NCI-H2029 (cell line): ENCODE measurements around the gene DUSP23.

ENCODE experiments used
- DNase-seq: peaks from one replicate; lab custom pipeline; 2025; lab: John Stamatoyannopoulos, UW

Gene DUSP23

DNA sequence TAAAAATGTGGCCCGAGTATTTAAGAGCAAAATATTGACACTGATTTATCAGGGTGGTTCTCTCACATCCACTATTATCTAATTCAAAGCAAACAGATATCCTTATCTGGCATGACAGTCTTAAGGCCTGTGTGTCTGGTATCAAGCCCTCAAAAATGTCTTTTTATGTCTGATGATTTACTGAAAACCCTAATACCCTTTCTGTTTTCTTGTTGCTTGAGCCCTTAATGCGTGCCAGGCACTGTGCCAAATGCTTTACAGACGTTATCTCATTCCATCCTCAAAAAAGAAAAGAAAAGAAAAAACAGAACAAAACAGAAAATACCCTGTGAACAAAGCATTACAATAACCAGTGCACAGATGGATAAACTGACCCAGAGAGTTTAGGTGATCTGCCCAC is 5.7 kb downstream of the DUSP23 start:
- no peak for DNase-seq

DNA sequence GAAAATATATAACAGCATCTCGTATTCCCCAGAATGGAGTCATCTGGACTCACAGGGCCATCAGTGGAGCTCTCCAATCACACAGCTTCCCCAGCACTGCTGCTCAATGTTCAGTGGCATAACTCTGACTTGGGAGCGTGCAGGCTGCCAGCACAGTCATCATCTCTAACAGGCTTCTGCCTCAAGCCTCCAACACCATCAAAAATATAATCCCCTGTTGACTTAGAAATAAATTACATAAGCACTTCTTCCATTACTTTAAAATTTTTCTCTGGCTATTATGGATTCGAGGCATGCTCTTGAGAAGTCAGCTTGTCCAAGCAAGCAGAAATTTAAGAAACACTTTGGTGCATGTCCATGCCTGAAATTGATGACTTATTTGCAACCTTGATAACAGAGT is 6.2 kb downstream of the DUSP23 start:
- DNase-seq, result no peak

DNA sequence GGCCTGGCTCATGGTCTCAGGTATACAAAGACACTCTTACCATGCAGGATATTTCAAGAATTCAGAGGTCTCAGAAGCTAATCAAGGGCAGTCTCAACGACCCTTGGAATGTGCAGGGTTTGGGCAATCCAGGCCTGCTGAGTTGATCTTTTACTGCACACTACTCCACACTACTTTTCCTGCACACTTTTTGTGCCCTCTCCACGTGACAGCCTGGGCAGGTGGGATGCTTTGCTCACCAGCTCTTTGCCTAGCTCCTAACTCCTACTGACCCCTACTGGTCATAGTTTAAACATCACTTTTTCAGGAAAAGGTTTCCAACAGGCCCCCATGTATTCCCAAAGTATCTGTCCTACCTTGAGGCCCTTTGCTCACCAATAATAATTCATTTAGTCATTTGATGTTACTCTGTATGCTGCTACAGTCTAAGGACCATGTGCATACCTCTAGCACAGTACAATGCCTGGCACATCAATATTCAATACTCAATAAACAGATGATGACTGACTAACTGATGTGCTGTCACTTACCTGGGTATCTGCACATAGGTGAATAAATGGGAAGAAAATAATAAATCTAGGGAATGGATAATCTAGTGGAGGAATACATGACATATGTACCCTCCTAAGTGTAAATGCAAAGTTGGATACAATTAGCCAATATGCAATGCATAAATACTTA is 9.6 kb downstream of the DUSP23 start:
- no peak for DNase-seq

DNA sequence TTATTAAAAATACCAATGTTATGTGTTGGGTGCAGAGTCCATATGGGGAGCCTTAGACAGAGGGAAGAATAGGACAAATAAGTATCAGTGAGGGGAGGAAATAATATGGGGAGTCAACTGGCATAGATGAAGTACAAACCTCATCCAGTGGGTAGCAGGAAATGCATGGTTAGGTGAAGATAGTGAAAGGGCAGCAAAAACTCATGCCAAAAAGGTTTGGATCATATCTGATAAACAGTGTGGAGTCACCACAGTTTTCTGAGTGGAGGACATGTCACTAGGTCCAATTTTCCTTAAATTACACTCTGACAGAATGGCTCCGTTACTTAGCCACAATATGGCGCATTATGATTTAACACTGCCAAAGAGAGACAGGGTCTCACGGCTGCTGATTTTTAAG is 10.3 kb downstream of the DUSP23 start:
- DNase-seq, result no peak

DNA sequence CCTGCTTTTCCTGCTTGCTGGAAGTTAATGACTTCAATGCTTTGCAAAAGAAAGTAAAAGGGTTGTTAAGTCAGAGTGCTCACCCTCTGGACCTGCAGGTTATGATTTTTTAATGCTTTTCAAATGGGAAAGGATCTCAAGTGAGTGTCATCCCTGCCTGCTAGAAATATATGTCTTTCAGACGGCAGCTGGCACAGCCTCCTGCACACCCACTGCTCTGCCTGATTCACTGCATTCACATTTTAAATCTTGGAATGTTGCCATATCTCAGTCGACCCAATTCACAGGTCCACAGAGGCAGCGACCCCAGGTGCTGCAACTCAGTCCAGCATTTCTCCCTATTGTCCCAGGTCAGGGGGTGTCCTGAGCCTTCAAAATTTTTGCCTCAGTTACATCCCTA is 10.7 kb downstream of the DUSP23 start:
- DNase-seq, result no peak

DNA sequence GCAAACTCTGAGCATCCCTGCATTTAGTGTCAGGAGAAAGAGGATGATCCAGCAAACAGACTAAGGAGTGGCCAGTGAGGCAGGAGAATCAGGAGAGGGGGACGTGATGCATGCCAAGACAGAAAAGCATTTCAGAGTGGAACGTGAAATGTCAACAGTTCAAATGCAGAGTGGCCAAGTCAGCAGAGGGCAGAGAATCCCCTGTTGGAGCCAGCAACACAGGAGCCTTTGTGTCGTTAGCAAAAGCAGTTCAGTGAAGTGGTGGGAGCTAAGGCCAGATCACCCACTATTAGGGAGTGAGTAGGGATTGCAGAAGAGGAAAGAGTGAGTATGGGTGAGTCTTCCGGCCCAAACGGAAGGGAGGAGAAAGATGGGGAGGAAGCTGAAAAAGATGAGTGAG is 14.8 kb downstream of the DUSP23 start:
- DNase-seq, result no peak

DNA sequence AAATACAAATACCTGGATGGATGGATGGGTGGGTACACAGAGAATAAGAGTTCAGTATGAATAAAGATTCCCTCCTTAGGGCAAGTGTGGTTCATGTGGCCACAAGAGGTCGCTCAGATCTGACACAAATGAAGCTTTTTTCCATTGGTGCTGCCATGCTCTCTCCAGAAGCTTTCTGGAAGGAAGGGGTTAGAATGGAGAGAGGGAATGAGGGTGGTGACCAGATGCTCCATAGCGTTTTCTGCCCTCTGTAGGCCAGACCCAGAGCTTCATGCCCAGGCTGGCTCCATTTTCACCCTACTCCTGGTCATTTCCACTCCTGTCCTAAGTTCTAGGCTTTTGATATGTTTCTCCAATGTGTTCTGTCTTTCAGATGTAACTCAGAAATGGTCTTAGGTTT is 18.1 kb downstream of the DUSP23 start:
- DNase-seq, result peak; percentile 83

DNA sequence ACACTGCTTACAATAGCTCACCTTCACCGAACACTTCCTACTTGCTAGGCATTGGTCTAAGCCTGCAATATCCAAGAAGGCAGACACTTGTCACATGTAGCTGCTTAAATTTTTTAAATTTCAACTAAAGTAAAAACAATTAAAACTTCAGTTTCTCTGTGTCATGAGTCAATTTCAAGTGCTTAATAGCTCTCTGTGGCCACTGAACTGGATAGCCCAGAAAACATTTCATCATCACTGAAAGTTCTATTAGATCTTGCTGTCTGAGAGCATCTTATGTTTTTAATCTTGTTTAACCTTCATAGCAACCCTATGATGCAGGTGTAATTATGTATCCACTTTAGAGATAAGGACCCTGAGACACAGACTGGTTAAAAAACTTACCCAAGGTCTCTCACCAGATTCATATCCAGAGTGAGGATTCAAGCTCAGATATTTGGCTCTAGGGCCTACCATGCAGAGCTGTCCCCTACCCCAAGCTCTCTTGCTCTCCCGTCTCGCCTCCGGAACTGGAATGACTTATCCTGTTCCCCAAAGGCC is 18.8 kb downstream of the DUSP23 start:
- no peak for DNase-seq

DNA sequence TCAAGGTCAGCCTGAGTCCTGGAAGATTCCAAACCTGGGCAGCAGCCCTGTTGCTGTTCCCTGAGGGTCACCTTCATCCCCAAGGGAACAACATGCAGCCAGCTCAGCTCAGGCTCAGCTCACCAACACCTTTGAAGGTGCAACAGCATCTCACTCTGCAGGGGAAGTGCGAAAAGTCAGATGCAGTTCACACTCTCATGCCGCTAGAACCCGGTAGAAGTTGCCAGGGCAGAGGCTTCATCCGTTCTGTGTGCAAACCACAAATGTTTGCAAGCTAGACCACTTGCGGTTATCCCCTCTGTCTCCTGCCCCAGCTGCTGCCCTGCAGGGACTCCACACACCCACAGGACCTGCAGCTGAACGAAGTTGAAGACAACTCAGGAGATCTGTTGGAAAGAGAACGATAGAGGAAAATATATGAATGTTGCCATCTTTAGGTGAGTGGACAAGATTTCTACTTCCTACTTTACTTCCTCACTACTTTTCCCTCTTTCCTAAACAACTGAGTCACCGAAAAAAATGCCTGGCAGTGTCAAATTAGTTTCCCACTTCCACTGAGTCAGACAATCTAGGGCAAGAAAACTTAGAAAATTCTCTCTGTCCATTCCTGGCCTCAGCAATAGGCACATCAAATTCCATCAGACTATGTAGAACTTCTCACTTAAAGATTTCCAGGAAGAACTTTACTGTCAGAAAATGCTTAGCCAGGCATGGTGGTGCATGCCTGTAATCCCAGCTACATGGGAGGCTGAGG is 19.6 kb downstream of the DUSP23 start:
- no peak for DNase-seq

DNA sequence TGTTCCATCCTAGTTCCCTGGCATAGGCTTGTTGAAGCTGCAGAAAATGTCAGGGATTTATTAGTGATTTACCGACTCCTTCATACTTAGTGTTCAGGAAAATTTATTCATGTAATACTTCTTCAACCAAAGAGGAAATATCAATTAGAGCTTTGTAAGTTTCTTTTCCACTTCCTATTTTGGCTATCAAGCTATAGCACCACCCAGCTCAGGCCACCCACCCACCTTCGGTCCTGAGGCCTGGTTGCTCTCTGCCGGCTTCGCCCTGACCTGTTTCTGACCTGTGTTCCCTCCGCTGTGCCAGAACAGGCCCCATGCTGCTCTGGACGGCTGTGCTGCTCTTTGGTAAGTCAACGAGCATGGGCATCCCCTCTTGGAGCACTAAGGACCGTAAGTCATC is 21.3 kb downstream of the DUSP23 start, which contains the start of gene FCRL6:
FCRL6 (plus strand) TSS at position 250 of the 400 bp plus-strand sequence; CDS start at position 315, 65 bp downstream.
- DNase-seq, result no peak

DNA sequence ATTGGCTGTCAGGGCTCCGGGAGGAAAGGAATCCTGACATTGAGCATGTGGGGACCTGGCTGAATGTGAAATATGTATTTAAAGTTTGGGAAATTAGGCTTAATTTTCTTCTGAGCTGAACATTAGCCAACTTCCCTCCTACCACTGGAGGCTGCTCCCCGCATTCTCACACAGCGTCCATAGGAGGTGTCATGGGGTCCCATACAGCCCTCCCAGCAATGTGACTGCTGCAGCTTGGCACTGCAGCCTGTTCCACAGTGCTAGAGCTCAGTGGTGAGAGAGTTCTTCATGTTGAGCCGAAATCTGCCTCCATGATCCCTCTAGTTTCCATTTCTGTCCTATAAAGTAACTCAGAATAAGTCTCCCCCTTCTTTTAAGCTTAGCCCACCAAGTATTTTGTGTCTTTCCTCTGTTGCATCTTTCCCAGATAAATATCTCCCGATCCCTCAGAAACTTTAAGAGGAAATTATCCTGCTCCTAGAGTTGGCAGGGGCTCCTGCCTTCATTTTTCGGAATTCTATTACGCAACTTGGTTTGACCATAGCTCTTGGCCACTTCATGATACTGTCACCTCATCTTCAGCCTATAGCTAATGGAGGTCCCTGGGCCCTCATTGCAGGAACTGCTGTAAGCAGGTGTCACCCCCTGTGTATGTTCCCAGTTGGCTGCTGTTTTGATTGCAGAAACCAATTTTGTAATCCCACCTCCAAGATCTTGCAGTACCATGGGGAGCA is 23.4 kb downstream of the DUSP23 start:
- DNase-seq, result no peak

DNA sequence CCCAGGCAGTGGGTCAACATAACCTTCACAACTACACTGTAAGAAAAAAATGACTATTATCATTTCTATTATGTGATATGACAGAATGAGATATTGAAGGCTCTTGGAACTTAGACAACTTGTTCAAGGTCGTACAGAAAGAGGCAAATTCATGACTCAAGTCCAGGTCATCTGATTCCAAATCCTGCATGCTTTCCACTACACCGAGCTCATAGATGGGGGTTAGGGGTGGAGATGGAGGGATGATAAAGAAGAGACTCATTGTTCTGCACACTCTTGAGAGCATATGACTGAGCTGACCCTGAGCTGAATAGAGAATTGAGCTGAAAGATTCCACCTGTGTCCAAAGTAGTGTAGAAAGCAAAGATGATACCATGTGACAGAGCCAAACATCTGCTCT is 24.2 kb downstream of the DUSP23 start:
- no peak for DNase-seq

DNA sequence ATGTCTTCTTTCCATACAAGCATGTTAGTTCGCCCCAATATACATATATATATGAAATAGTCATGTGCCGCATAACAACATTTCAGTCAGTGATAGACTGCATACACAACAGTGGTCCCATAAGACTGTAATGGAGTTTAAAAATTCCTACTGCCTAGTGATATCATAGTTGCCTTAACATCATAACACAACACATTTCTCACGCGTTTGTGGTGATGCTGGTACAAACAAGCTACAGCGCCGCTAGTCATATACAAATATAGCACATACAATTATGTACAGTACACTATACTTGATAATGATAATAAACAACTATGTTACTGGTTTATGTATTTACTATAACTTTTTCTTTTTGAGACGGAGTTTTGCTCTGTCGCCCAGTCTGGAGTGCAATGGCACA is 35.2 kb downstream of the DUSP23 start:
- DNase-seq, result no peak

DNA sequence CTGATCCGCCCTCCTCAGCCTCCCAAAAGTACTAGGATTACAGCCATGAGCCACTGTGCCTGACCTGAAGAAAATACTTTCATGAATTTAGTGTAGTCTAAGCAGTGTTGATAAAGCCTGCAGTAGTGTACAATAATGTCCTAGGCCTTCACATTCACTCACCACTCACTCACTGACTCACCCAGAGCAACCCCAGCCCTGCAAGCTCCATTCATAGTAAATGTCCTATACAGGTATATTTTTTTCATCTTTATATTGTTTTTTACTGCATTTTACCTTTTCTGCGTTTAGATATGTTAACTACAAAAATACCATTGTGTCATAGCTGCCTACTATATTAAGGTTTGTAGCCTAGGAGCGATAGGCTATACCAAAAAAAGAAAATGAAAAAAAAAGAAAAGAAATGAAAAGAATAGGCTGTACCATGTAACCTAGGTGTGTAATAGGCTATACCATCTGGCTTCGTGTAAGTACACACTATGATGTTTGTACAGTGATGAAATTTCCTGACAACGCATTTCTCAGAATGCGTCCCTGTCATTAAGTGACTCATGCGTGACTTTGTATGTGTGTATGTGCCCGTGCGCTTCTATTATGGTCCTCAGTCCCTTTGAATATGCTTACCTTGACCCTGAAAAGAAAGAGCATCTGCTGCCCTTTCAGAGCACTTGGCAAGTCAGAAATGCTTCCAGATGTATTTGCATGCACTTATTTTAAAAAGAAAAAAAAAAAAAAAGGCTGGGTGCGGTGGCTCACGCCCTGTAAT is 36.7 kb downstream of the DUSP23 start:
- peak; percentile 93 for DNase-seq

DNA sequence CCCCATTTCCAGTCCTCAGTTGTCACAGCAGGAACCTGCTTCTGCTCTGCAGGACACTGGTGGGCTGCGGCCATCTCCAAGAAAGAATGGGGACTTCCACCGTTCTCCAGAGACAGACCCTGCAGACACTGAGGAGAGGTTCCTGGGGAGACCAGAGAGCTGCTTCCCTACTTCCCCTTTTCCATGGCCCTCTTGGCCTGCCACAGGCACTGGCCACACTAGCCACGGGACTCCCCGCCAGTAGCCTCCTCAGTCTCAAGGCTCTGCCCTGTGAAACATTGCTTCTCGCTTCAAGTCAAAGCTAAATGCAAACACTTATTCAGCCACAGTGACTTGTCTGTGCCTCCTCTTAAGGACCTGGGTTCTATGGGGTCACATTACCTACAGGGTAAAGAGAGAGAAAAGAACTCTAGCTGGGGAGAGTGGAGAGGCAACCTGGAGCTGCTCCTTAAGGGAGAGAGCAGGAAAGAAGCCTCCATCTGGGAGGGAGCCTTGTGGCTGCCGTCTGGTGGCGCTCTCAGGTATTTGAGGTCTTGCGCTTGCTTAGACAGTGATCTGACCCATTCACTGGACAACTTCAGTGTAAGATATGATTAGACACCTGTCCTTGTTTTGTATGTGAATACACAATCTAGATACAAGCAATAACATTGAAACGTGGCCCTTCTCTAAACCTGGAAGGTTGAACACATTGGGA is 40.6 kb downstream of the DUSP23 start:
- DNase-seq, result no peak

DNA sequence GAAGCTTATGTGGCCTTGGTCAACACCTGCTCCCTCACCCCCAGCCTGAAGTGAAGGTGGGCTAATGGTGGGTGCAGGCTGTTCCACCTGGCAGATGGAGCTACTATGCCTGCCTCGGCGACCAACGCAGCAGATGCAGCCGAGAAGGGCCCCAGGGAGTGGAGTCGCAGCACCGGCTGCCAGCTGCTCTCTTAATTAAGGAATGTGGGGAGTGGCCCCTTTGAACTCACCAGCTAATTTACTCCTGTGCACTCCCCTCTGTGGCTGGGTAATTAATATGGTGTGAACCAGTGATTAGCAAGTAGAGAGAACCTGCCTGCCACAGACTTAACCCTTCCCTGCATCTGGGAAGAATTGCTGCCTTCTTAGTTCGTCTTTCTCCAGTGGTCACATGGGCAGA is 42.6 kb downstream of the DUSP23 start:
- DNase-seq, result no peak

DNA sequence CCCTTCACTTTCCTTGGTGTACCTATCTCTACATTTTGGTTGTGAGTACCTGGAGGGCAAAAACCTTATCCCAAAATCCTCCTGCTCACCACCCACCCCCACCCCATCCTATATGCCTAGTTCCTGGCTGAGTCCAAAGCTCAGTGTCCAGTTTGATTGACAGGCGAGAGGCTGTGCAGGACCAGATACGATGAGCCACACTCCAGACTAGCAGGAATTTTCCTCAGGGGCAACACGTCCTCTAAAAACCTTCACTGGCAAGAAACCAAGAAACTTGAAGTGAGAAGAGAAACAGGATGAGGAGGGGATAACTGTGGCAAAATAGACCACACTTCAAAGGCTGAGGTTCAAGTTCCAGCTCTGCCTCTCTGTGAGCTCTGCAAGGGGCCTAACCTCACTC is 44.8 kb downstream of the DUSP23 start:
- no peak for DNase-seq

DNA sequence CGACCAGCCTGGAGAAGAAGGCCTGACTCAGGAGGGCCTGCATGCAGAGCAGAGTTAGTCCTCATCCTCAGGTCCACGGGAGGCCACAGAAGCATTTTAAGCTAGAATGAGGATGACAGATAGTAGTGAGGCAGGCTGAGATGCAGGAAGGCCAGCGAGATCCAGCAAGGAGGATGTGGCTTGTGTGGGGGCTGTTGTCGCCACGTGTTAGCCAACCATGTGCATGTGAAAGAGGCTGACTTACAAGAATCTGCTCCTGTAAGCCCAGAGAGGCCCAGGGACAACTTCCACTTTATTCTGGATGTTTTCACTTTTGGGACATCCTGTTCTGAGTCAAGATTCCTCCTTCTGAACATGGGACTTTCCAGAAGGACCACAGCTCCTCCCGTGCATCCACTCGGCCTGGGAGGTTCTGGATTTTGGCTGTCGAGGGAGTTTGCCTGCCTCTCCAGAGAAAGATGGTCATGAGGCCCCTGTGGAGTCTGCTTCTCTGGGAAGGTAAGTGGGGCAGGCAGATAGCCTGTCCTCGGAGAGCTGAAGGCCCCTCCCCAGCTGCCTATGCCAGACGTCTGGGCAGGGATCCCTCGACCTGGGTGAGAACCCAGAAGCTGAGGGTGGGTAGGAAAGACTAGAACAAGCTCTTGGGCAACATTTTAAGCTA is 45.8 kb downstream of the DUSP23 start, which contains the start of gene SLAMF8:
SLAMF8 (plus strand) TSS at position 433 of the 661 bp plus-strand sequence; CDS start at position 459, 26 bp downstream.
- no peak for DNase-seq

DNA sequence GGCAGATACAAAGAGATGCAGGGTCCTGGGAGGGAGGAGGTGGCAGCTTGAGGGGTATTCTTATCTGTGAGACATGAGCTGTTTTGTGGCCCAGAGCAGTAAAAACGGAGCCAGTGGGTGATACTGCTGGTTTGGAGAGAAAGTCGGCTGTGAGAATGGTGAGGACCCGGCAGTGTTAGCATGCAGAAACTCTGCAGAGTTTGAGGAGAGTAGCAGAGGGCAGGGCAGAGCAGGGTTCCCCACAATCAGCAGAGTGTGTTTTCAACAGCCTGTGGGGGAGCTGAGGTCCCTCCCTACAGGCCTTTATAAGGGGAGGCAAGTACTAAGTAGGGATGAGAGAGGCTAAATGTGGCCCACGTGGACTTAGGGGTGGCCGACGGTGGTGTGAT is 46.3 kb downstream of the DUSP23 start:
- no peak for DNase-seq

DNA sequence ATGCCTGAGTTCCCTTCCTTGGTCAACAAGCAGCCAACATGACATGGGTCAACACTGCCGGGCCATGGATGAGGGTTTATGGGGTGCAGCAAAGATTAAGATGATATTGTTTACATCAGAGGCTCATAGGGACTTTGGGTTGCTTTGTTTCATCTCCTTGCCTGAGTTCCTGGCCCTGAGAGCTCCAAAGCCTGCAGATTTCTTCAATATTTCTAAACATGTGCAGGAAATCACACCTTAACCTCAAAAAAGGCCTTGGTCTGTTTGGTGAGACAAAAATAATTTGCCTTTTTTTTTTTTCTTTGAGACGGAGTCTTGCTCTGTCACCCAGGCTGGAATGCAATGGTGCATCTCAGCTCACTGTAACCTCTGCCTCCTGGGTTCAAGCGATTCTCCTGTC is 46.8 kb downstream of the DUSP23 start:
- no peak for DNase-seq

DNA sequence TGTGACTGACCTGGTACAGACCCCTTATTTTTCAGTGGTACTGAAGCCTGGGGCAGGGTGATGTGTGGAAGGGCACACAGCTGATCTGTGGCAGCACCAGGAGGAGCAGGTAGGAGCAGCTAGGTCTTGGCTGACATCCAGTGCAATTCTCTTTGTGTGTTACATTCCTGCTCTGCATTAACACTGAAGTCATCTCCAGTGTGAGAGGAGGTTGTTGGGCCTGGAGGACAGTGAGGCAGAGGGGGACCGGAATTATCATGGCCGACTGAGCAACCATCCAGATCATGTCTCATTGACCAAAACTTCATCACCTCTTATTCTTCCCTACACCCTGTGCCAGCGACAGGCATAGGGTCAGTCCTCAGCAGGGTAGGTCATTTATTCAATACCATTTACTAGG is 47.4 kb downstream of the DUSP23 start:
- no peak for DNase-seq
